K562 (cell line): ENCODE data around the gene NRDE2. TPM values are rescaled to one million over a fixed set of nuclear protein-coding genes. Genes with fewer than 3 reads are reported as not detected.

Experiments
- C11orf30 ChIP-seq: fragments of 450-650 bp; IDR thresholded peaks from 2 replicates; pipeline ENCODE4 v1.6.1; 2016; ENCODE audit warnings: low read depth, mild to moderate bottlenecking
- GABPB1 ChIP-seq: sonication (generic); formaldehyde crosslinking; IDR thresholded peaks from 2 replicates; pipeline ENCODE4 v1.8.0; 2022; ENCODE audit warnings: mild to moderate bottlenecking, missing genetic modification reagents
- PCBP1 ChIP-seq: fragments of 200-400 bp; formaldehyde crosslinking; IDR thresholded peaks from 2 replicates; pipeline ENCODE4 v1.6.1; 2018; ENCODE audit warnings: mild to moderate bottlenecking, low read depth, low read length; ENCODE audit not compliant: poor library complexity, severe bottlenecking
- PHF20 ChIP-seq: fragments of 450-650 bp; IDR thresholded peaks from 2 replicates; pipeline ENCODE4 v1.6.1; 2018; ENCODE audit not compliant: partially characterized antibody
- RBBP5 ChIP-seq: fragments of 200-600 bp; sonication (generic); IDR thresholded peaks from 2 replicates; pipeline ENCODE4 v1.6.1; 2012; ENCODE audit warnings: borderline replicate concordance, mild to moderate bottlenecking, low read length, control low read depth, inconsistent platforms; ENCODE audit not compliant: insufficient read depth, poor library complexity, severe bottlenecking
- U2AF2 ChIP-seq: fragments of 200-400 bp; formaldehyde crosslinking; optimal IDR thresholded peaks from 2 replicates; pipeline ENCODE3; 2017; ENCODE audit warnings: low read depth, mild to moderate bottlenecking, low read length
- ZNF316 ChIP-seq: fragments of 450-650 bp; IDR thresholded peaks from 2 replicates; pipeline ENCODE4 v1.6.1; 2016
- polyA plus RNA-seq, 8 experiments: library from polyadenylated mRNA; depleted of rRNA in 4 of 8; stranded (reverse) in 5 of 8; unstranded in 3 of 8; fragments of >200 nt; fragmentation: Nextera tagmentation in 2 of 8; fragmentation: Illumina TruSeq in 1 of 8; extraction: Ambion mirVana in 2 of 8; extraction: Trizol in 1 of 8; gene quantifications; 2 replicates each; pipeline versions ENCODE4 v1.2.1 to v1.2.3, GENCODE V29; 2011 to 2014; ENCODE audit warnings: inconsistent platforms in 1 of 8, missing spikeins in 1 of 8
- total RNA-seq, 7 experiments: library from RNA; depleted of rRNA in 6 of 7; stranded (reverse); fragments of >200 nt in 6 of 7; fragmentation: Illumina TruSeq in 2 of 7; extraction: Trizol in 2 of 7; gene quantifications; 2 replicates each; pipeline versions ENCODE4 v1.2.1 to v1.2.3, GENCODE V29; 2011 to 2021; ENCODE audit warnings: low replicate concordance in 1 of 7
- TF ChIP-seq, protein P1 (sequence below), 2 experiments: fragments of 450-650 bp in 1 of 2; IDR thresholded peaks; 2 replicates each; pipeline ENCODE4 v1.6.1; 2011 to 2017; ENCODE audit warnings: low read depth in 2 of 2, antibody characterized with exemption in 1 of 2, borderline replicate concordance in 1 of 2, low read length in 1 of 2, mild to moderate bottlenecking in 1 of 2, mixed read lengths in 1 of 2; ENCODE audit not compliant: control insufficient read depth in 1 of 2
- TF ChIP-seq, protein P2 (sequence below): conservative IDR thresholded peaks from 2 replicates; pipeline ENCODE4 v1.6.1; 2011; ENCODE audit warnings: low read depth, mild to moderate bottlenecking, low read length; ENCODE audit not compliant: control insufficient read depth

The NRDE2 gene
- total and polyA plus RNA-seq, 9 of the 15 experiments (the other 6 are each of a cell fraction or from before 2014, with no cell fraction given) = 3.3 to 15.0 (median 8.4) TPM

- TF ChIP-seq, protein P1, sequence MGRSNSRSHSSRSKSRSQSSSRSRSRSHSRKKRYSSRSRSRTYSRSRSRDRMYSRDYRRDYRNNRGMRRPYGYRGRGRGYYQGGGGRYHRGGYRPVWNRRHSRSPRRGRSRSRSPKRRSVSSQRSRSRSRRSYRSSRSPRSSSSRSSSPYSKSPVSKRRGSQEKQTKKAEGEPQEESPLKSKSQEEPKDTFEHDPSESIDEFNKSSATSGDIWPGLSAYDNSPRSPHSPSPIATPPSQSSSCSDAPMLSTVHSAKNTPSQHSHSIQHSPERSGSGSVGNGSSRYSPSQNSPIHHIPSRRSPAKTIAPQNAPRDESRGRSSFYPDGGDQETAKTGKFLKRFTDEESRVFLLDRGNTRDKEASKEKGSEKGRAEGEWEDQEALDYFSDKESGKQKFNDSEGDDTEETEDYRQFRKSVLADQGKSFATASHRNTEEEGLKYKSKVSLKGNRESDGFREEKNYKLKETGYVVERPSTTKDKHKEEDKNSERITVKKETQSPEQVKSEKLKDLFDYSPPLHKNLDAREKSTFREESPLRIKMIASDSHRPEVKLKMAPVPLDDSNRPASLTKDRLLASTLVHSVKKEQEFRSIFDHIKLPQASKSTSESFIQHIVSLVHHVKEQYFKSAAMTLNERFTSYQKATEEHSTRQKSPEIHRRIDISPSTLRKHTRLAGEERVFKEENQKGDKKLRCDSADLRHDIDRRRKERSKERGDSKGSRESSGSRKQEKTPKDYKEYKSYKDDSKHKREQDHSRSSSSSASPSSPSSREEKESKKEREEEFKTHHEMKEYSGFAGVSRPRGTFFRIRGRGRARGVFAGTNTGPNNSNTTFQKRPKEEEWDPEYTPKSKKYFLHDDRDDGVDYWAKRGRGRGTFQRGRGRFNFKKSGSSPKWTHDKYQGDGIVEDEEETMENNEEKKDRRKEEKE (IDR thresholded peaks at IDR 0.05; ENCODE audit: borderline replicate concordance in 1 of 2, control insufficient read depth in 1 of 2, low read depth in 2 of 2, low read length in 1 of 2) = 0 out of 4 replicates have a peak, but pooled peaks of 1 of the 2 experiments have one; percentile 37
- TF ChIP-seq ZNF316 (peak; percentile 77), PCBP1 (no peak), PHF20 (peak; percentile 85), C11orf30 (peak; percentile 90), GABPB1 (CRISPR knock-in tag) (peak; percentile 92), RBBP5 (peak; percentile 79), U2AF2 (no peak)
- TF ChIP-seq, protein P2, sequence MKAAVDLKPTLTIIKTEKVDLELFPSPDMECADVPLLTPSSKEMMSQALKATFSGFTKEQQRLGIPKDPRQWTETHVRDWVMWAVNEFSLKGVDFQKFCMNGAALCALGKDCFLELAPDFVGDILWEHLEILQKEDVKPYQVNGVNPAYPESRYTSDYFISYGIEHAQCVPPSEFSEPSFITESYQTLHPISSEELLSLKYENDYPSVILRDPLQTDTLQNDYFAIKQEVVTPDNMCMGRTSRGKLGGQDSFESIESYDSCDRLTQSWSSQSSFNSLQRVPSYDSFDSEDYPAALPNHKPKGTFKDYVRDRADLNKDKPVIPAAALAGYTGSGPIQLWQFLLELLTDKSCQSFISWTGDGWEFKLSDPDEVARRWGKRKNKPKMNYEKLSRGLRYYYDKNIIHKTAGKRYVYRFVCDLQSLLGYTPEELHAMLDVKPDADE = 0 out of 2 replicates have a peak, but pooled peaks have one; percentile 31
These were observed 75.2 kb downstream of the NRDE2 start, which contains the start of gene PSMC1 (continued) for GRCh38 chr14:90256354-90257131.
